Measurements from ENCODE around the gene LRRC74B. TPM values are rescaled to one million over a fixed set of nuclear protein-coding genes. Genes with fewer than 3 reads are reported as not detected.
"Not testable (repeated sequence)": the region's sequence is repeated elsewhere in the genome, so short reads cannot be mapped to it uniquely, and the experiment has no call there.

The LRRC74B gene
- total RNA-seq, 4 donors from 2014 or later: 0.14 to 0.18 TPM; not detected in 2

DNA sequence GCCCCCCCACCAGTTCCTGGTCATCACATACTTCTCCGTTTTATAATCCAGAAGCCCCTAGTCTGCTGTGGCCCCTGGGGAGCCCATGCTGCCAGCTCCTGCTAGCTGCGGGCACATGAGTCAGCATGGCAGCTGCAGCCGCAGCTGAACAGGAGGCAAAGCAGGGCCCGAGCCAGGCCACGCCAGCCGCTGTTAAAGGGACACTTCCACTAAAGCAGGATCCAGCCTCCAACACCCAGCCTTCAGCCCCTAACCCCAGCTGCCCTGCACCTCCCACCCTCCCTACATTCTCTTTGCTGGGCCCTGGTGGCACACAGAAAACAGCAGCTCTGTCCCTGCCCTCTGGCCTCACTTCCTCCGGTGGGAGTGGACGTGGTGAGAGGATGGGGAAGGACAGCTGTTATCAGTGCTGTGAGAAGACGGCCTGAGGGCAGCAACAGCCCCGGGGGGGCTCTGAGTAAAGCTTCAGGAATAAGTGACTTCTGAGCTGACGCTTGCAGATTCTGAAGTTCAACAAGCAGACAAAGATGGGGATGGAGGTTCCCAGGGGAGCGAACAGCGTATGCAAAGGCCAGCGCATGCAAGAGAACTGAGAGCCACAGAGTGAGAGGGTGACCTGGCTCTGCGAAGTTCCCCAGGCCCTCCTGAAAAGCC, 688 bp upstream of the LRRC74B start:
- H3K4me1 ChIP-seq: no peaks in the 10 kb centered on the region
- H3K27ac ChIP-seq: no peak overlapping the region
- peak overlapping the region; percentile 35 to 39 for H3K4me3 ChIP-seq
- no peak for TF ChIP-seq CTCF (IDR thresholded peaks at IDR 0.05)
- TF ChIP-seq POLR2A (IDR thresholded peaks at IDR 0.05): no peak
- intact Hi-C loops (cut with DNase I; ENCODE audit: low total_unique reads): no loop called here
- H3K36me3 ChIP-seq: no peaks in the 10 kb centered on the region
- no peak for DNase-seq
- no peaks in the 10 kb centered on the region for H3K9me3 ChIP-seq
- H3K27me3 ChIP-seq: no peaks in the 10 kb centered on the region

DNA sequence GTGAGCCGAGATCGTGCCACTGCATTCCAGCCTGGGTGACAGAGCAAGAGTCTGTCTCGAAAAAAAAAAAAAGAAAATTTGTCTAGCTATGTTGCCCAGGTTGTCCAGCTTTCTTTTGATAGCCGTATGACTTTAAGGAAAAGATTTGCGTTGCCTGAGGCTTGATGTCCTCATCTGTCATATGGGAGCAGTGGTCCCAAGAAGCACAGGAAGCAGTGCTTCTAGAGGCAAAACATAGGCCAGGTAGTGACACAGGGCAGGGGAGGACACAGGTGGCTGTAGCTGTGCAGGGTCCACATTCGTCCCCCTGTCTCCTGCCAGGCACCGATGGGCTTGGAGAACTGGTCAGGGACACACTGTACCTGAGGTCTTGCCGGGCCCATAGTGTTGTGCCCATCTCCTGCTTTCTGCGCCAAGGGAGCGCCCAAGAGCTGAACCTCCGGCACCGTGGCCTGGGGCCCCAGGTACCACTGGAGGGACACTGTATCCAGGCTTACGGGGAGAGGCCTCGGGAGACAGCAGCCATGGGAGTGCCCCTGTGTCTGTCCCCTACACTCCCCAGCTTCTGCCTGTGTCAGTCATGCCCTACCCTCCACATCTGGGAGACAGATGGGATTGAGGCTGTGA, 1.4 kb downstream of the LRRC74B start:
- no peaks in the 10 kb centered on the region for H3K36me3 ChIP-seq
- H3K4me3 ChIP-seq: no peak overlapping the region
- H3K4me1 ChIP-seq: no peaks in the 10 kb centered on the region
- no peaks in the 10 kb centered on the region for H3K9me3 ChIP-seq
- TF ChIP-seq POLR2A (IDR thresholded peaks at IDR 0.05): no peak
- no peak for TF ChIP-seq CTCF (IDR thresholded peaks at IDR 0.05)
- H3K27ac ChIP-seq: no peak overlapping the region
- intact Hi-C loops (cut with DNase I; ENCODE audit: low total_unique reads): no loop called here
- no peak for DNase-seq
- no peaks in the 10 kb centered on the region for H3K27me3 ChIP-seq

- peak in 1 of 2 donors; percentile 11 for DNase-seq
- no peaks in the 10 kb centered on the region for H3K9me3 ChIP-seq
- no peak for TF ChIP-seq POLR2A (IDR thresholded peaks at IDR 0.05)
- no peak for TF ChIP-seq CTCF (IDR thresholded peaks at IDR 0.05)
- intact Hi-C loops (cut with DNase I; ENCODE audit: low total_unique reads): no loop called here
- H3K27ac ChIP-seq: no peak overlapping the region
- no peaks in the 10 kb centered on the region for H3K27me3 ChIP-seq
- H3K4me1 ChIP-seq: no peaks in the 10 kb centered on the region
- H3K4me3 ChIP-seq: no peak overlapping the region
- H3K36me3 ChIP-seq: no peaks in the 10 kb centered on the region
These were observed 2.0 kb downstream of the LRRC74B start for GRCh38 chr22:21047730-21048129.

DNA sequence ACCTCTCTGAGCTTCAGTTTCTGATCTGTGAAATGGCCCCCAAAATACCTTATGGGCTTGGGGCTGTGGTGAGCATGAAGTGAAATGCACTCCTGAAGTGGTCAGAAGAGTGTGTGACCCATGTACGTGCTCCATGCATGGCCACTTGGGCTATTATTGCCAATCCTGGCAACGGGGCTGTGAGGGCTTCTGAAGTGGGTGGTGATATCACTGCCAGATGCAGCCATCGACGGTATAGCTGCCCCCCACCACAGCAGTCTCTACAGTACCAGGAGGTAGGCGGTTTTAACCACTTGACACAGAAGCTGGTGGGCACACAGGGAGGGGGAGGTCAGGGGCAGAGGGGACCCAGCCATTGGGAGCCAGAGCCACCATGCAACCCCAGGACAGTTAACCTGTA, 2.7 kb downstream of the LRRC74B start:
- H3K36me3 ChIP-seq; DNase-seq; H3K4me3 ChIP-seq; H3K27me3 ChIP-seq; H3K4me1 ChIP-seq; intact Hi-C loops (cut with DNase I; ENCODE audit: low total_unique reads); H3K9me3 ChIP-seq; H3K27ac ChIP-seq: not testable (repeated sequence)

DNA sequence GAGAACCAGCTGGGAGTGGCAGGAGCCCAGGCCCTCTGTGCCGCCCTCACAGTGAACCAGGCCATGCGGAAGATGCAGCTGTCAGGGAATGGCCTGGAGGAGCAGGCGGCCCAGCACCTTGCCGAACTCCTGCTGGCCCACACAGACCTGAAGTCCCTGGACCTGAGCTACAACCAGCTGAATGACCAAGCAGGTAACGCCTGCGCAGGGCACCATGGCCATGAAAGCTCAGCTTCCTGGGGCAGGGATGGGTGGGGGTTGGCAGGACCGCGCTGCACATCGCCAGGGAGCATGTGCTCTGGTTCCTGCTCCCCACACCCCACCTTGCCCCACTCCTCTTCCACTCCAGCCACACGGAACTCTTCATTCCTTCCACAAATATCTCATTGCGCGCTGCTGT, 3.2 kb downstream of the LRRC74B start:
- H3K9me3 ChIP-seq; H3K4me3 ChIP-seq; H3K27ac ChIP-seq; H3K27me3 ChIP-seq; H3K36me3 ChIP-seq; H3K4me1 ChIP-seq; DNase-seq; intact Hi-C loops (cut with DNase I; ENCODE audit: low total_unique reads): not testable (repeated sequence)

GRCh38 chr22:21051145-21051830, 5.5 kb downstream of the LRRC74B start:
- Histone ChIP-seq H3K27me3 (no peaks in the 10 kb centered on the region), H3K4me1 (no peaks in the 10 kb centered on the region), H3K27ac (no peak overlapping the region), H3K36me3 (no peaks in the 10 kb centered on the region), H3K9me3 (no peaks in the 10 kb centered on the region), H3K4me3 (no peak overlapping the region)
- peak in 1 of 2 donors; percentile 7 for DNase-seq
- intact Hi-C loops (cut with DNase I; ENCODE audit: low total_unique reads): no loop called here
- TF ChIP-seq CTCF (IDR thresholded peaks at IDR 0.05) (no peak), POLR2A (IDR thresholded peaks at IDR 0.05) (no peak)

Data from uterus (tissue), 4 donors.